GM18508 (cell line): ENCODE data around the gene GGCT.
"Not testable (repeated sequence)": the region's sequence is repeated elsewhere in the genome, so short reads cannot be mapped to it uniquely, and the experiment has no call there.

Experiments used
- ATAC-seq: cut with Tn5 transposase; IDR thresholded peaks from one replicate; pipeline ENCODE4 v1.9.1; 2021; ENCODE audit warnings: moderate number of reproducible peaks; ENCODE audit not compliant: insufficient read depth, unreplicated experiment

The GGCT gene

GRCh38 chr7:30521532-30521931 lies 16.9 kb upstream of the GGCT start:
- no peak for ATAC-seq

GRCh38 chr7:30519122-30519521 lies 14.5 kb upstream of the GGCT start:
- no peak for ATAC-seq

GRCh38 chr7:30515761-30516160 lies 11.1 kb upstream of the GGCT start:
- no peak for ATAC-seq

- no peak for ATAC-seq
Observed at GRCh38 chr7:30514776-30515175, 10.1 kb upstream of the GGCT start.

- ATAC-seq, result no peak
Observed at GRCh38 chr7:30514177-30514576, 9.5 kb upstream of the GGCT start.

- no peak for ATAC-seq
Observed at GRCh38 chr7:30513762-30514161, 9.1 kb upstream of the GGCT start.

- no peak for ATAC-seq
Observed at GRCh38 chr7:30511973-30512662, 7.5 kb upstream of the GGCT start.

GRCh38 chr7:30511494-30511893 lies 6.9 kb upstream of the GGCT start:
- no peak for ATAC-seq

- ATAC-seq, result no peak
Observed at GRCh38 chr7:30510124-30511075, 5.8 kb upstream of the GGCT start.

- not testable (repeated sequence) for ATAC-seq
Observed at GRCh38 chr7:30509171-30509857, 4.7 kb upstream of the GGCT start.

- ATAC-seq, result not testable (repeated sequence)
Observed at GRCh38 chr7:30507346-30507900, 2.8 kb upstream of the GGCT start.

- ATAC-seq, result no peak
Observed at GRCh38 chr7:30505174-30505697, 607 bp upstream of the GGCT start.

GRCh38 chr7:30503274-30504212 lies 1.1 kb downstream of the GGCT start:
- ATAC-seq, result no peak

- ATAC-seq, result no peak
Observed at GRCh38 chr7:30502470-30503251, 2.0 kb downstream of the GGCT start.

GRCh38 chr7:30501264-30501663 lies 3.4 kb downstream of the GGCT start:
- ATAC-seq, result no peak

- no peak for ATAC-seq
Observed at GRCh38 chr7:30493228-30493627, 11.4 kb downstream of the GGCT start.

- ATAC-seq, result no peak
Observed at GRCh38 chr7:30491417-30491816, 13.2 kb downstream of the GGCT start.

- ATAC-seq, result no peak
Observed at GRCh38 chr7:30487371-30487770, 17.3 kb downstream of the GGCT start.

GRCh38 chr7:30485667-30486066 lies 19.0 kb downstream of the GGCT start:
- no peak for ATAC-seq
